Activated T-helper 1 cell treated with anti-CD3 and anti-CD28 coated beads, Interleukin-2, amount 50 U/mL, for 16 hours (primary cell): ENCODE data around the gene TEX19.
"Not testable (repeated sequence)": the region's sequence is repeated elsewhere in the genome, so short reads cannot be mapped to it uniquely, and the experiment has no call there.

Experiments
- DNase-seq, 2 donors: peaks; one replicate each; pipeline ENCODE4 v3.0.0-alpha.2; 2020; ENCODE audit warnings: low read depth in 1 of 2, low spot score in 1 of 2

The TEX19 gene

GRCh38 chr17:82334204-82334621 is 24.8 kb upstream of the TEX19 start:
- no peak for DNase-seq

- DNase-seq, result no peak
These were observed 24.2 kb upstream of the TEX19 start for GRCh38 chr17:82334622-82335394.

- DNase-seq, result no peak
These were observed 20.0 kb upstream of the TEX19 start for GRCh38 chr17:82338858-82339633.

- DNase-seq, result no peak
These were observed 19.1 kb upstream of the TEX19 start for GRCh38 chr17:82339634-82340580.

- no peak for DNase-seq
These were observed 16.5 kb upstream of the TEX19 start for GRCh38 chr17:82342361-82343079.

GRCh38 chr17:82343560-82343959 is 15.5 kb upstream of the TEX19 start:
- no peak for DNase-seq

GRCh38 chr17:82344175-82344907 is 14.7 kb upstream of the TEX19 start:
- no peak for DNase-seq

- DNase-seq, result no peak
These were observed 13.7 kb upstream of the TEX19 start for GRCh38 chr17:82345151-82345976.

GRCh38 chr17:82346342-82347300 is 12.4 kb upstream of the TEX19 start:
- no peak for DNase-seq

GRCh38 chr17:82347994-82348393 is 11.1 kb upstream of the TEX19 start:
- not testable (repeated sequence) for DNase-seq

- no peak for DNase-seq
These were observed 10.6 kb upstream of the TEX19 start for GRCh38 chr17:82348434-82348833.

GRCh38 chr17:82348866-82349265 is 10.2 kb upstream of the TEX19 start:
- no peak for DNase-seq

- no peak for DNase-seq
These were observed 9.8 kb upstream of the TEX19 start for GRCh38 chr17:82349287-82349701.

GRCh38 chr17:82350182-82351030 is 8.6 kb upstream of the TEX19 start:
- no peak for DNase-seq

- DNase-seq, result no peak
These were observed 7.8 kb upstream of the TEX19 start for GRCh38 chr17:82351254-82351712.

- DNase-seq, result peak; percentile 61 to 71
These were observed 7.1 kb upstream of the TEX19 start for GRCh38 chr17:82351713-82352488.
